LNCaP clone FGC (cell line): Measurements from ENCODE around the gene BEND6.

ENCODE experiments used
- DNase-seq: peaks from one replicate; pipeline ENCODE4 v3.0.0-alpha.2; 2011; ENCODE audit warnings: low read depth
- H3K4me3 ChIP-seq: 2 replicates; pipeline ENCODE4 v1.5.1; 2011; ENCODE audit warnings: mild to moderate bottlenecking, low read depth, low read length, control low read depth
- TF ChIP-seq, protein P1 (sequence below): IDR thresholded peaks from 2 replicates; pipeline ENCODE4 v1.5.1; 2012; ENCODE audit warnings: mild to moderate bottlenecking; ENCODE audit not compliant: control insufficient read depth, insufficient read depth; ENCODE audit errors: extremely low read depth

The BEND6 gene, protein sequence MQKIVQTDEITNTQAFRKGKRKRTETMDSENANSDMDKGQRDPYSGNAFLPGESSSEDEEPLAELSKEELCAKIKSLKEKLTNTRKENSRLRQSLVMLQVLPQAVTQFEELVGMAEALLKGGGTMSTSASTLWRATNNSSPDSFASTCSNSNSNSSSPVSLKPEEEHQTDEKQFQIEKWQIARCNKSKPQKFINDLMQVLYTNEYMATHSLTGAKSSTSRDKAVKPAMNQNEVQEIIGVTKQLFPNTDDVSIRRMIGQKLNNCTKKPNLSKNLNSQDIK

DNA sequence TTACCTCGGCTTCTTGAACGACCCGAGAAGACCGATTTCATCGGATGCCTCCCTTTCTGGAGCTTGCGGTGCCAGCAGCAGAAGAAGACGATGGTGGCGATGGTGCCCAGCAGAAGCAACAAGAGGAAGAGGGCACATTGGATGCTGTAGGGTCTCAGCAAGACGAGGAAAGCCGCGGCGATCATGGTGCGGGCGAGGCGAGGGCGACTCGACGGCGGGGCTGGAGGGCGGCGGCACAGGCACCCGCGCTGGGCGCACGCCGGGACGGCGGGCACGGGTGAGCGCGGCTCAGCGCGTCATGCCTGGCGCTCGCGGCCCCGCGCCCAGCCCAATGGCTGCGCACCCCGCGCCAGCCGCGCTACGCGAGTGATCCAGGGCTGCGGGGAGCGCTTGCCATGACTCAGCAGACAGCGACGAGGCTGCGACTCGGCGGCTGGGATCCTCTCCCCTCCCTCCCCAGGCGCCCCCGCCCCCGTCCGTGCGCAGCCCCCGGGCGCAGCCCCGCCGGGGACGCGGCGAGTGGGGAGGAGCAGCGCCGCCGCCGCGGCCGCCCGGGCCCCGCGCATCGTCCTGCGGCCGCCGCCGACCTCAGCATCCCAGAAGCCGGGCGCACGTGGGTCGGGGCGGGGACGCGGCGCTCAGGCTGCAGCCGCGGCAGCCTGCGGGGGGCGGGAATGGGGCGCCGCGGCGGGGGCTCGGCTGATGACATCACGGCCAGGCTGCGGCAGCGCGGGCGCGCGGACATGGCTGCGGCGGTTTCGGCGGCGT, at the start of gene BEND6:
Gene BEND6, plus strand, starts transcription at position 705 of the 768 bp plus-strand sequence. CDS start 26,704 bp downstream, outside the sequence.
- TF ChIP-seq, protein P1, sequence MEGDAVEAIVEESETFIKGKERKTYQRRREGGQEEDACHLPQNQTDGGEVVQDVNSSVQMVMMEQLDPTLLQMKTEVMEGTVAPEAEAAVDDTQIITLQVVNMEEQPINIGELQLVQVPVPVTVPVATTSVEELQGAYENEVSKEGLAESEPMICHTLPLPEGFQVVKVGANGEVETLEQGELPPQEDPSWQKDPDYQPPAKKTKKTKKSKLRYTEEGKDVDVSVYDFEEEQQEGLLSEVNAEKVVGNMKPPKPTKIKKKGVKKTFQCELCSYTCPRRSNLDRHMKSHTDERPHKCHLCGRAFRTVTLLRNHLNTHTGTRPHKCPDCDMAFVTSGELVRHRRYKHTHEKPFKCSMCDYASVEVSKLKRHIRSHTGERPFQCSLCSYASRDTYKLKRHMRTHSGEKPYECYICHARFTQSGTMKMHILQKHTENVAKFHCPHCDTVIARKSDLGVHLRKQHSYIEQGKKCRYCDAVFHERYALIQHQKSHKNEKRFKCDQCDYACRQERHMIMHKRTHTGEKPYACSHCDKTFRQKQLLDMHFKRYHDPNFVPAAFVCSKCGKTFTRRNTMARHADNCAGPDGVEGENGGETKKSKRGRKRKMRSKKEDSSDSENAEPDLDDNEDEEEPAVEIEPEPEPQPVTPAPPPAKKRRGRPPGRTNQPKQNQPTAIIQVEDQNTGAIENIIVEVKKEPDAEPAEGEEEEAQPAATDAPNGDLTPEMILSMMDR: no peak
- H3K4me3 ChIP-seq: peak within 1 kb of the TSS; percentile 49
- DNase-seq: no peak

DNA sequence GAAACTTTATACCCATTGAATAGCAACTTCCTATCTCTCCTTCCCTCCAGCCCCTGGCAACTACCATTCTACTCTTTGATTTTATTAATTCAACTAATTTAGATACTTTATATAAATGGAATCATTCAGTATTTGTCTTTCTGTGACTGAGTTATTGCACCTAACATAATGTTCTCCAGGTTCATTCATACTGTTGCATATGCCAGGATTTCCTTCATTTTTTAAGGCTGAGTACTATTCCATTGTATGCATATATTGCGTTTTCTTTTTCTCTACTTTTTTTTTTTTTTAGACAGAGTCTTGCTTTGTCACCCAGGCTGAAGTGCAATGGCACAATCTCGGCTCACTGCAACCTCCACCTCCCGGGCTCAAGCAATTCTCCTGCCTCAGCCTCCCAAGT, 49.5 kb upstream of the BEND6 start:
- no peak for DNase-seq
- TF ChIP-seq, protein P1: no peak
- no peak overlapping the region for H3K4me3 ChIP-seq

DNA sequence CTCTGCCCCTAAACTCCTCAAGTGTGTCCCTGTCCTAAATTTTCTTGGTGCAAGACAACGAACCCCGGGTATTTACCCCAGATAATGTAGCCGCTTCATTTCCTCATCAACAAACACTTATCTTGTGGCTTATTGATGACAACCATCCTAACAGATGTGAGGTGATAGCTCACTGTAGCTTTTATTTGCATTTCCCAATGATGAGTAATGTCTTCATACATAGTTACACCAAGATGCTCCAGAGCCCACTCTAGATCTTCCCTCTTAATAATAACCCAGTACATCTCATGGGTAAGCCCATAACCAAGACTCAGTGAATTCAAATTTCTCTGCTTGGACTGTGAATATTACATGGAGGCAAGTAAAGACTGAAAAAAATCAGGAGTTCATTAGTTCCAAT, 48.2 kb upstream of the BEND6 start:
- DNase-seq: no peak

DNA sequence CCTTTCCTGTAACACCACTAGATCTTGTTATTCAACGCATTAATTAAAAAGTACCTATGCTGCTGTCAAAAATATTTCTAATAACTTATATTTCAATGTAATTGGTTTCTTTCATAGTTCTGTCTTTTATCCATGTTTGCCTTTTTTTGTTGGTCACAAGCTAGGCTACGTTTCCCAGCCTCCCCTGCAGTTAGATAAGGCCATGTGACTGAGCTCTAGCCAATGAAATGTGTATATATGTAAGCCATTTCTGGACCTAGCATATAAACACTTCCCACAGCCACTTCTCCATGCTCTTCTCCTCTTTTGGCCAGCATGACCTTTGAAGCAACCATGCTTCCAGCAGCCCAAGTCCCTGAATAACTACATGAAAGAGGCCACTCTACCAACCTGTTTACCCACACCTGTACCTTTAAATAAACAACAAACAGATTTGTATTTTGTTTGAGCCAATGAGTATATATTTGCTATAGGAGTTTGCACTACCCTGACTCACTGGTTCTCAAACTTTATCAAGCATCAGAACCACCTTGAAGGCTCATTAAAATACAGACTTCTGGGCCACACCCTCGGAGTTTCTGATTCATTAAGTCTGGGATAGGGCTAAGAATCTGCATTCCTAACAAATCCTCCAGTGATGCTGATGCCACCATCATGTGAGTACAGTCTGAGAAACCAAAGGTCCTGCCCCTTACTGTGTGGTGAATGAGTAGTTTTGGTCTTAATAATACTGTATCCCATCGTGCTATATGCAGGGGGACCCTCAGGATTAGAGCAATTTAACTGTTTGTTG, 45.6 kb upstream of the BEND6 start:
- TF ChIP-seq, protein P1: no peak
- DNase-seq: no peak
- no peak overlapping the region for H3K4me3 ChIP-seq

More for the DNA sequence above, 48.2 kb upstream of the BEND6 start:
- TF ChIP-seq, protein P1: no peak
- no peak overlapping the region for H3K4me3 ChIP-seq

DNA sequence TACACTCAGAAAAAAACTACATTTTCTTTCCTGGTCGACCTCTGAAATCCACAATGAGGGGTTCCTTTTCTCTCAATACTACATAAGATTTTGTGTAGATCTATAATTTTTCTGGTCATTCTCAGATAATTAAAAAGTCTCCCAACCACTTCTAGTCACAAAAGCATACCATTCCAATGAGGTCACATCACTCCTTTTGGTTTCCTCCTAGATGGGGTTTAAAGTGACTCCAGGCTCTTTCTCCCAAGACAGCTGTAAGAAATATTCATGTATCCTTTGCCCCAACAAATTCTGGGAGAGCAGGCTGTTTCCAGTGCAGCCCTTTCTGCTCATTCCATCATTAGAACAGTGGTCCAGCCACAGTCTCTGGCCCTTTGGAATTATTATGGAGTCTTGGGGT, 43.1 kb upstream of the BEND6 start:
- TF ChIP-seq, protein P1: no peak
- no peak overlapping the region for H3K4me3 ChIP-seq
- DNase-seq: no peak

DNA sequence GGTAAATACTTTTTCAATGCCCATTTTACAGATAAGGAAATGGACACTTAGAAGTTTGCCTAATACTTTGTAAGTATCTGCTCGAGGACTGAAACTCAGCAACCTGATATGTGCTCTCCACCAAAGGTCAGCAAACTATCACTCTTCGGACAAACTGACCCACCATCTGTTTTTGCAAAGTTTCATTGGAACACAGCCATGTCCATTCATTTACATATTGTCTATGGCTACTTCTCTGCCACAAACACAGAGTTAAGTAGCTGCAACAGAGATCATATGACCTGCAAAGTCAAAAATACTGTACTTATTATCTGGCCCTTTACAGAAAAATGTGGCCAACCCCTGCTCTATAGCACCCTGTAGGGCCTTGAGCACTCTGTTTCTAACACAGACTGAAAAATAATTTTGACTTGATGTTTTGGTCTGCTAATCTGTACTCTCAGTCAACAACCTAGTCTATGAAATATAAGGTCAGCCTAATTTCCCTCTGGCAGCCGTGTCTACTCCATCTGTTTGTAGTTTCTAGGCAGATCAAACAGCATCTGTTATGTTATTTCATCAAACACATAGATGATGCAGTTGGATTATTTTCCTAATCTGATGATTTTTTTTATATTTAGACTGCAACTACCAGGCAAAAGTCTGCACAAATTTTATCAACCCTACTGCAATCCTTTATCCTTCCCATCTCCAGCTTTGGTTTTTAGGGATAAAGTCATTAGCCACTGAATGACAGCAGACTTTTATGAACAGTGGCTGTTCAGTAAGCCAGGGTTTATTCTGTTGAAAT, 41.4 kb upstream of the BEND6 start:
- TF ChIP-seq, protein P1: no peak
- H3K4me3 ChIP-seq: no peak overlapping the region
- no peak for DNase-seq
